GM23338 (cell line): ENCODE data around the gene TLE1.

Experiments
- CREB1 ChIP-seq: fragments of 250-450 bp; sonication (Bioruptor Pico); IDR thresholded peaks from 2 replicates; pipeline ENCODE4 v1.5.0; 2020; ENCODE audit warnings: low read depth, mild to moderate bottlenecking, moderate library complexity
- CTCF ChIP-seq, 2 experiments: fragments of 200-600 bp in 1 of 2; sonication (generic) in 1 of 2; conservative IDR thresholded peaks; 2 replicates each; pipeline versions ENCODE4 v1.5.1 to v1.6.1; 2016 to 2017; ENCODE audit warnings: antibody characterized with exemption in 2 of 2, low read depth in 2 of 2, mild to moderate bottlenecking in 2 of 2, moderate library complexity in 1 of 2
- ETS1 ChIP-seq: IDR thresholded peaks from 2 replicates; pipeline ENCODE4 v1.6.1; 2016; ENCODE audit warnings: antibody characterized with exemption
- EZH2 ChIP-seq: fragments of 200-600 bp; sonication (generic); IDR thresholded peaks from one replicate; pipeline ENCODE4 v1.8.0; 2017; ENCODE audit warnings: antibody characterized with exemption, mild to moderate bottlenecking, low read depth; ENCODE audit not compliant: unreplicated experiment
- EZH2phosphoT487 ChIP-seq: fragments of 200-600 bp; sonication (generic); IDR thresholded peaks from one replicate; pipeline ENCODE4 v1.8.1; 2018; ENCODE audit warnings: antibody characterized with exemption; ENCODE audit not compliant: unreplicated experiment
- JUNB ChIP-seq: IDR thresholded peaks from one replicate; pipeline ENCODE4 v1.6.1; 2016; ENCODE audit warnings: antibody characterized with exemption; ENCODE audit not compliant: unreplicated experiment
- NANOG ChIP-seq: IDR thresholded peaks from 2 replicates; pipeline ENCODE4 v1.6.1; 2016; ENCODE audit warnings: antibody characterized with exemption, borderline replicate concordance
- POLR2AphosphoS5 ChIP-seq: IDR thresholded peaks from 2 replicates; pipeline ENCODE4 v1.6.1; 2016; ENCODE audit warnings: antibody characterized with exemption, low read depth
- REST ChIP-seq: IDR thresholded peaks from one replicate; pipeline ENCODE4 v1.6.1; 2018; ENCODE audit warnings: antibody characterized with exemption; ENCODE audit not compliant: unreplicated experiment
- ZNF114 ChIP-seq: fragments of 250-450 bp; sonication (Bioruptor Pico); IDR thresholded peaks from 2 replicates; pipeline ENCODE4 v1.5.0; 2020; ENCODE audit warnings: mild to moderate bottlenecking, moderate library complexity
- ZNF331 ChIP-seq: fragments of 250-450 bp; sonication (Bioruptor Pico); IDR thresholded peaks from 2 replicates; pipeline ENCODE4 v1.5.0; 2020; ENCODE audit warnings: low read depth, mild to moderate bottlenecking, moderate library complexity

GRCh38 chr9:81618923-81619322 is 70.4 kb downstream of the TLE1 start:
- no peak for TF ChIP-seq CTCF (conservative IDR thresholded peaks at IDR 0.05; ENCODE audit: low read depth in 2 of 2)
- no peak for TF ChIP-seq ZNF331 (CRISPR knock-in tag)
- no peak for TF ChIP-seq ZNF114
- no peak for TF ChIP-seq NANOG
- TF ChIP-seq EZH2 = no peak
- no peak for TF ChIP-seq POLR2AphosphoS5
- no peak for TF ChIP-seq EZH2phosphoT487
- TF ChIP-seq REST = no peak
- no peak for TF ChIP-seq ETS1
- TF ChIP-seq JUNB = no peak
- no peak for TF ChIP-seq CREB1 (CRISPR knock-in tag)
